NCI-H128 (cell line): ENCODE results near the gene CYP27A1.

Source experiments
- DNase-seq: peaks from one replicate; lab custom pipeline; 2025; ENCODE audit not compliant: unreplicated experiment; lab: John Stamatoyannopoulos, UW

Gene CYP27A1

DNA sequence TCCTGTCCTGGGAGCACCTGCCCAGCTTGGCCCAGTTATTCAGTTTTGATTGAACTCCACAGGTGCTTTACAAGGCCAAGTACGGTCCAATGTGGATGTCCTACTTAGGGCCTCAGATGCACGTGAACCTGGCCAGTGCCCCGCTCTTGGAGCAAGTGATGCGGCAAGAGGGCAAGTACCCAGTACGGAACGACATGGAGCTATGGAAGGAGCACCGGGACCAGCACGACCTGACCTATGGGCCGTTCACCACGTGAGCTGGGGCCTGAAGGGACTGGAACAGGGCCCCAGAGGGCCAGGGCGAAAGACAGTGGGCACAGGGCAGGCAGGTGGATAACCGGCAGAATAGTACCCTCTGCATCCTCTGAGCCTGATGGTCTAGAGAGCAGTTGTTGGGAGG lies 27.6 kb downstream of the CYP27A1 start:
- no peak for DNase-seq

DNA sequence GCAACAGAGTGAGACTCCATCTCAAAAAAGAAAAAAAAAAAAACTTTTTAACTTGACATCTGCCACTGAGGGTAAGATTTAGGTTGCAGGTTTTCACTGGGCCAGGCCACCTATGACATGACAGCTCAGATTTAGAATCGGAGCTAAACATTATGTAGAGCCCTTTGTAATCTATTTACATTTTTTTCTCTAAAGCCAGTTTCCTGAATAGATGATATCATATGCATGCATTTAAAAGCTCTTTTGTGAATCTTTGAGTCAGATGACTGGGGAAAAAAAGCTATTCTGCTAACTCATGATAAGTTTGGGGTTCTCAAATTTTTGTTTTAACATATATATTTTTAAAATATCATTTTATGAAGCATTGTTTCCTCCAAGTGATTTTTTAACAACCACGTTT lies 28.3 kb downstream of the CYP27A1 start:
- no peak for DNase-seq

DNA sequence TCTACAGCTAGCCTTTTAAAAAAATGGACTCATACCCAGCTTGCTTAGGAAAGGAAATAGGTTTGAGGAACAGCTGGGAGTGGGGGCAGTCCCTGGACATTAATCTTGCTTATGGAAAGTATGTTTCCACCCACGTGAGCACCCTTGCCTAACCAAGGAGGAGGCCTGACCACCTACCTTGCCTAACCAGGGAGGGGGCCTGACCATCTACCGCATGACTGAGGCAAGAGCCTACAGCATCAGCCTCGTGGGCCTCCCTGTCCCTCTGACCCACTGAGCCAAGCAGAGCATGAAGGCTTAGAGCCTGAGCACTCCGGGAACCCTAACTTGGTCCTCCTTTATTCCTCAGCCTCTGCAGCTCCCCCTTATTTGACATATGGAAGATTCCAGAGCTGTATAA lies 29.4 kb downstream of the CYP27A1 start:
- no peak for DNase-seq

DNA sequence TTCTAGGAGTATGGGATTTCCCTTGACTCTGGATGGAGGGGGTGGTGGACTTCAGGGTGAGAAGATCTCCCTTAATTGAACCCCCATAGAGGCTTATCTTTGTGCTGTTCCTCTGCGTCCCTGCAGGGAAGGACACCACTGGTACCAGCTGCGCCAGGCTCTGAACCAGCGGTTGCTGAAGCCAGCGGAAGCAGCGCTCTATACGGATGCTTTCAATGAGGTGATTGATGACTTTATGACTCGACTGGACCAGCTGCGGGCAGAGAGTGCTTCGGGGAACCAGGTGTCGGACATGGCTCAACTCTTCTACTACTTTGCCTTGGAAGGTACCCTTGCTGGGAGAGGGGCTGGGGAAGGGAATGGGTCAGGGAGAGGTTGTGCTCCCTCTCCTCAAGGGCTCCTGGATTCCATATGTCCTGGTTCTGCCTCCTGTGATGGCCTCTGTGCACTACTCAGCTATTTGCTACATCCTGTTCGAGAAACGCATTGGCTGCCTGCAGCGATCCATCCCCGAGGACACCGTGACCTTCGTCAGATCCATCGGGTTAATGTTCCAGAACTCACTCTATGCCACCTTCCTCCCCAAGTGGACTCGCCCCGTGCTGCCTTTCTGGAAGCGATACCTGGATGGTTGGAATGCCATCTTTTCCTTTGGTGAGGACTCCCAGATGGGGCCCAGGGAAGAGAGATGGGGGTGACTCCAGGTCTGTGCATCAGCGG lies 30.3 kb downstream of the CYP27A1 start:
- DNase-seq: no peak

DNA sequence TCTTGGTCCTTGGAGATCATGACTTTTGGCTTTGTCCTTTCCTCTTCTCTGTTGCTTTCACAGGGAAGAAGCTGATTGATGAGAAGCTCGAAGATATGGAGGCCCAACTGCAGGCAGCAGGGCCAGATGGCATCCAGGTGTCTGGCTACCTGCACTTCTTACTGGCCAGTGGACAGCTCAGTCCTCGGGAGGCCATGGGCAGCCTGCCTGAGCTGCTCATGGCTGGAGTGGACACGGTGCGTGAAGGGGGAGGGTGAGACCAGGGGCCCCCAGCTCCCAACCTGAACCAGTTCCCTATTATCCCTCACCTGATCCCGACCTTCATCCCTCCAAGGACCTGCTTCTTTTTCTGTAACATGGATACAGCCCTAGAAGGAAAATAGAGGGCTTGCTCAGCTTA lies 30.9 kb downstream of the CYP27A1 start:
- no peak for DNase-seq

DNA sequence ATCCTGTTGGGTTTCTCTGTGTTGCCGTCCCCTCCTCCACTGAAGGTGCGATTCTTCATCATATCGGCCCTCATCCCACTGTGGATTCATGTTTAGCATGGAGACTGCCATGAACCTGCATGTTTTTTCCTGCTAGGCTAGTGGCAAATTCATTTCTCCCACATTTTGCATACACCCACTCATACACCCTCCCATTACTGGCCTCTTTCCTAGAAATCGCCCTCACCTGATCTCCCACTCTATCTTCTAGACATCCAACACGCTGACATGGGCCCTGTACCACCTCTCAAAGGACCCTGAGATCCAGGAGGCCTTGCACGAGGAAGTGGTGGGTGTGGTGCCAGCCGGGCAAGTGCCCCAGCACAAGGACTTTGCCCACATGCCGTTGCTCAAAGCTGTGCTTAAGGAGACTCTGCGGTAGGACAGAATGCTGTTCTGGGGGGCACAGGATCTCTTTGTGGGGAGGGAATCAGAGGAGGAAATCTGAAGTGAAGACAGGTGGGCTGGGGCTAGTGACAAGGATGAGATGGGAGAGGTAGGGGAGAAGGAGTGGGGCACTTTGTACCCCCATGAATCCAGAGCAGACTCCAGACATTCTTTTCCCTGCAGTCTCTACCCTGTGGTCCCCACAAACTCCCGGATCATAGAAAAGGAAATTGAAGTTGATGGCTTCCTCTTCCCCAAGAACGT lies 32.0 kb downstream of the CYP27A1 start:
- DNase-seq: no peak

DNA sequence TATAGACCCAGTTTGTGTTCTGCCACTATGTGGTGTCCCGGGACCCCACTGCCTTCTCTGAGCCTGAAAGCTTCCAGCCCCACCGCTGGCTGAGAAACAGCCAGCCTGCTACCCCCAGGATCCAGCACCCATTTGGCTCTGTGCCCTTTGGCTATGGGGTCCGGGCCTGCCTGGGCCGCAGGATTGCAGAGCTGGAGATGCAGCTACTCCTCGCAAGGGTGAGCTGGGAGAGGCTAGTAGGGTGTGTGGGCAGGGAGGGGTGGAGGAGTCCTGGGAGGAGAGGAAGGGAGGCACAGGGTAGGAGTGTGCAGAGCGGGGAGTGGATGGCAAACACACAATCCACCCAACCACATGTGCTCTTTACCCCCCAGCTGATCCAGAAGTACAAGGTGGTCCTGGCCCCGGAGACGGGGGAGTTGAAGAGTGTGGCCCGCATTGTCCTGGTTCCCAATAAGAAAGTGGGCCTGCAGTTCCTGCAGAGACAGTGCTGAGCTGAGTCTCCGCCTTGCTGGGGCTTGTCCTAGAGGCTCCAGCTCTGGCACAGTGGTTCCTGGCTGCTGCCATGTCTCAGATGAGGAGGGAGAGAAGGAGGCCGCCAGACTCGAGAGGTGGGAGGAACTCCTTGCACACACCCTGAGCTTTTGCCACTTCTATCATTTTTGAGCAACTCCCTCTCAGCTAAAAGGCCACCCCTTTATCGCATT lies 32.7 kb downstream of the CYP27A1 start:
- no peak for DNase-seq

DNA sequence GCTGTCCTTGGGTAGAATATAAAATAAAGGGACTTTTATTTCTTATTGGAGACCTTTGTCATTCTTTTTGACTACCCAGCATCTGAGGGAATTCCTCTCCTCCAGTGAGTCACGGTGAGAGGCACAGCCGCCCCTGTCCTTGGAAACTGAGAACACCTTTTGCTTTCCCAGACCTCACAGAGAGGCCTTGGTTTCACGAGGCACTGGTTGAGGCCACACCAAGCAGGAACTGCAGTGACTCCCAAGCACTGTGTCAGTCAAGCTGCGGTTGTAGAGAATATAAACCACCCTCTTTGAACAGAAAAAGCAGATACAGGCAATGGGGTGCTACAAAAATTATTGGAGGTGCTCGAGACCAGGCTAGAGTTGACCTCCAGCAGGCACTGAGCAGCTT lies 33.3 kb downstream of the CYP27A1 start:
- no peak for DNase-seq

DNA sequence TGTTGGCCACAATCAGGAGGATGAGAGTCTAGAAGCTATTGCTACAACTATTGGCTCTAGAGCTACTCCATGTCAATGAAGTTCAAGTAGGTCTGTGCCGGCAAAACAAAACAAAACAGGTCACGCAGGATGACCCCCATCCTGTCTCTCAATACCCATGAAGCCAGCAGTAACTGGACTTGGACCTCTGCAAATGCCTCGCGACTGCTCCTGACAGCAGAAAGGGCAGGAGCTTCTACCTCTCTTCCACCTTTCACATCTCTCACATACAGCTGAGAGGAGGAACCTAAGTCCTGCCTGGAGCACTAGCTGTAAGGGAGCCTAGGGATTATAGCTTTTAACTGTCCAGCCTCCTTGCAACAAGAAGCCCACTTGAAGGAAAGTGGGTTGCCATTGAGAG lies 33.7 kb downstream of the CYP27A1 start:
- no peak for DNase-seq

DNA sequence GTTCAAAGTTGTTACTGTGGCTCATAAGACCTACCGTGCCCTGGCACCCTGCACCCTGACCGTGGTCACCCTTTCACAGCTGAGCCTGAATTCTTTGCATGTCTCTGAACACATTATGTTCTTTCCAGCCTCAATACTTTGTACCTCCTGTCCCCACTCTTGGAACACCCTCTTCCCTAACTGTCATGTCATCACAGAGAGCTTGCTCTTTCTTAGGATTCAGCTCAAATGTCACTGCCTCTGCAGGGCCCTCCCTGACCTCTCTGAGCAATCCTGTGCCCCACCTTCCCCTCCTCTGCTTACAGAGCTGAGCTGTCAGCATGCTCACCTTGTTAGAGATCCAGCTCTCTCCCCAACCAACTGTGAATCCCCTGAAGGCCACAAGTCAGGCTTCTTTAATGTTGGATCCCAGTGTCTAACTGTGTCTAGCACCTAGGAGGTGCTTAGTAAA lies 34.6 kb downstream of the CYP27A1 start:
- no peak for DNase-seq

DNA sequence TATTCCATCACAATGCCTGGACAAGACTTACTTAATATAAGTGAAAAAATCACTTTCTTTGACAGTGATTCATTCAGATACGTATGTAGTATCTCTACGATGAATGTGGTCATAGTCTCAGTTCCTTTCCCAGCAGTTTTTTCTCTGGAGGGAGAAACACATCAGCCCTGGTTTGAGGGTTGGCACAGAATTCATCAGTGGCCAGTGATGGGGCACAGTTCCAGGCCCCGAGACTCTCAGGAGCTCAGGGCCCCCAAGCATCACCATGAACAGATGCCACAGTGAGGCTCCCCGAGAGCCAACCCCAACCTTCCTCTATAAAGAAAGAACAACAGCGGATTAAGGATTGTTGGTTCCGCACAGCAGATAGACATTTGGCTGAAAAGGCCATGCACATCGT lies 37.1 kb downstream of the CYP27A1 start:
- DNase-seq: no peak

DNA sequence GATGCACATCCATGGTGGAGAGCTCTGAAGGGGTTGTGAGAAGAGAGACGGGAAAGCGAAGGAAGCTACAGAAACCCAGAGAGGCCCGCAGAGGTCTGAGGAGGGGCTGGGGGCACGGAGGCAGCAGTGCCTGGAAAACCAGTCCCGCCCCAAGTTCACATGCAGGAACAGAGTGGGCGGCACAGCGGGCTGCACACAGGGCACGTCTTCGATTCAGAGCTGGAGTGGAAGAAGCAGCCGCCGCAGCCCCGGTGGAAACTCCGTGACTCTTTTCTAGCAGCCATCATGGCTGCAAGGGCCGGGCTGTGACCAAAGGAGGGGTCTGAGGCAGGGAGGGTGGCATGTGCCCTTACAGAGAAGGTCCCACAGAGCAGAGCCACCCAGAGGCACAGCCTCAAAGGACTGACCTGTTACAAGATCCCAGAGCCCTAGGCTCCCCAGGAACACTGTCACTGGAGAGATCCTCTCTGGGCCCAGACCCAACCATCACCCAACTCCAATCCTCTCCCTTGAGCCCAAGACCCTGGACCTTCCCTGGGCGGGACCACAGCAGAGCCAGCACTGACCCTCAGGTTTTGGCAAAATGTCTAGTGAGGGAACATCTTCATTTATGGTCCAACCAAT lies 38.9 kb downstream of the CYP27A1 start:
- DNase-seq: no peak

DNA sequence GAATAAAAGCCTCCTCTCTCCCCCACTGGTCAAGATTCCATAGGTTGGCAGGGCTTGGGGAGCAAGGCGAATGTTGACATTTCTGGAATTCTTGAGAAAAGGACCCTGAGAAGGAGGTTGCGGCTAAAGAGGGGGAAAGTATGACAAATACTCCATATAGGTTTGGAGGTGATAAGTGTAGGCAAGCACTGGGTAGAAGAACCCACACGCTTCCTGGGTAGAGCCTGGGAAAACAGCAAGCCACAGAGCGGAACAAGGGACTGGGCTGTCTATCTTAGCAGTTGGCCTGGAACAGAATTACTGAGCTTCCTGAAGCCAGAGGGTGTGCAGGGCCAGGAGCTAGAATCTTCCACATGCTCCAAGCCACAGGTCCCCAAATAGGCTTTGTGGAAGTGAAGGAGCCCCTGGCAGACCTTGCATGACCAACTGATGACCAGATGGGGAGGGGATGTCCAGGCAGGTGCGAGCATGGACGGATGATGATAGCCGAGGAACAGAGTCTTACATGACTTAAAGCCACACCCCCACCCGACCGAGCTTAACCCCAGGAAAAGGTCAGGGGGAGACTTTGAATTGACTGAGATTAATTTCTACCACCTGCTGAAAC lies 39.8 kb downstream of the CYP27A1 start:
- no peak for DNase-seq

DNA sequence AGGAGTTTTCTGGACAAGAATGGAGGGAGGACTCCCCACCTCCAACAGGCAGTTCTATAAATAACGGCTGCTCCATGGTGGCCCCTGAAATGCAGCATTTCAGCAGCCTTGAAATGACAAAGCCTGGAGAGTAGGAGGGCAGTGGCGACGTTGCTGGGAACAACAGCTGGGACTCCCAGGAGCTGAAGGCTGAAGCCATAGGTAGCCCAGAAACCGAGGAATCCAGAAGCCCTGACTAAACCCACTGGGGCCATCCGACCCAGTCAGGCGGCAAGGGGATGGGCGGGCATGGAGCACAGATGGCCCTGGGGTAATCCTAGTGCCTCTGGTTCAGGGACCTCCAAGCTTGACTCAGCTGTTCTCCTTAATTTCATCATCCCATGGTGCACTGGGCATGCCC lies 40.7 kb downstream of the CYP27A1 start:
- DNase-seq: no peak

DNA sequence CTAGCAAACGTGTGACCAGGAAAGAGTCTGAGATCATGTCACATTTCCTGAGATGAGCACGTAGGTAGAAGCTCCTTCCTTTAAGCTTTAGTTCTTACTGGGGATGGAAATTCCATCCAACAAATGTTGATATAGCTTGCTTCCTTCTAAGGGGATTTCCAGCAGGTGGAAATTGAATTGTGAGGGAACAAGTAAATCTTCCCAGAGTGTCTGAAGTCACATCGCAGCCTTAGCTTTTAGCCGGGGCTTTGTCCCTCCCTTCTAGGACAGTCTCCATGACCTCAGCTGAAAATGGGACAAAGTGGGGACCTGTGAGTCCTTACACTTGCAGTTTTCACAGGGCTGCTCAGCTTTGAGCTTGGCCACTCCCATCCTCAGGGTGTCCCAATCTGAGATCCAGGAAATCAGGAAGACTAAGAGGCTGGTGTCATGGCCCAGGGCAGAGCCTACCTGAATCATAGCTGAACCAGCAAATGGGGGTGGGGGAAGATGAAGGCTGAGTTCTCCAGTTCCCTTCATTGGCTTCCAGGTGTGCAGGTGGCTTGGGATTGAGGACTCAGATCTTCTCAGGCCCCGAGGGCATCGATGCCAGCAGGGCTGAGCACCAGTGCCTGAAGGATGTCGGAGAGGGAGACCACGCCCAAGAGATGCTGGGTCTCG lies 41.4 kb downstream of the CYP27A1 start:
- DNase-seq: no peak

DNA sequence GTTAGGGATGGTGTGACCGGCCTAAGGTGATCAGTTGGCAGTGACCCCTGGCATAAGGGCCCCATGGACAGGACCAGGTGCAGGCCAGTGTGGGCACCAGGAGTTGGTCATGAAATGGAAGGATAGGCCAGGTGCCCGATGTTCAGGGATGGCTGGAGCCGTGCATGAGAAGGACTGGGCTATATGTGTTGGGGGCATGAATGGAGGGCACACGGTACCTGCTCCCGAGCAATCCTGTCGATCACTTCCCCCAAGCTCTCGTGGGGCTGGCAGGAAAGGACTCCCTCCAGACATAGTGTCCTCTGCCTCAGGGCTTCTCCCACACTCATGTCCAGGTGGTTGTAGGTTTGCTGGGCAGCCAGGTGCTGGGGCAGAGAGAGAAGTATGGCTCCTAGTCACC lies 42.1 kb downstream of the CYP27A1 start:
- no peak for DNase-seq

DNA sequence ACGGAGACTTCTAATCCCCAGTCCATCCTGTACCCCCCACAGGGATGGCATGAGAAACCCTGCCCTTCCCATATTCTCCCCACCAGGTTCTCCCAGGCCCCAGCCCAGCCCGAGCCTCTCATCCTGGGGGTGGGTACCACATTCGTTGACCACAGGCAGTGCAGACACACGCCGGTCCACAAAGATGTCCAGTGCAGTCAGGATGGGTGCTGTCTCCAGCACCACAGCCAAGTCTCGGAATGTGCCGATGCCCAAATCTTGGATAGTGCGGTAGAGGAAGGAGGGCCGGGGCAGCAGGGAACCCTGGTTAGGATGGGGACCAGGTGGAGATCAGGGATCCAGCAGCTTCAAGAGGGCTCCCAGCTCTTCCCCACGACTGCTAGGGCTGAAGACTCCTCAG lies 44.8 kb downstream of the CYP27A1 start:
- DNase-seq: no peak

DNA sequence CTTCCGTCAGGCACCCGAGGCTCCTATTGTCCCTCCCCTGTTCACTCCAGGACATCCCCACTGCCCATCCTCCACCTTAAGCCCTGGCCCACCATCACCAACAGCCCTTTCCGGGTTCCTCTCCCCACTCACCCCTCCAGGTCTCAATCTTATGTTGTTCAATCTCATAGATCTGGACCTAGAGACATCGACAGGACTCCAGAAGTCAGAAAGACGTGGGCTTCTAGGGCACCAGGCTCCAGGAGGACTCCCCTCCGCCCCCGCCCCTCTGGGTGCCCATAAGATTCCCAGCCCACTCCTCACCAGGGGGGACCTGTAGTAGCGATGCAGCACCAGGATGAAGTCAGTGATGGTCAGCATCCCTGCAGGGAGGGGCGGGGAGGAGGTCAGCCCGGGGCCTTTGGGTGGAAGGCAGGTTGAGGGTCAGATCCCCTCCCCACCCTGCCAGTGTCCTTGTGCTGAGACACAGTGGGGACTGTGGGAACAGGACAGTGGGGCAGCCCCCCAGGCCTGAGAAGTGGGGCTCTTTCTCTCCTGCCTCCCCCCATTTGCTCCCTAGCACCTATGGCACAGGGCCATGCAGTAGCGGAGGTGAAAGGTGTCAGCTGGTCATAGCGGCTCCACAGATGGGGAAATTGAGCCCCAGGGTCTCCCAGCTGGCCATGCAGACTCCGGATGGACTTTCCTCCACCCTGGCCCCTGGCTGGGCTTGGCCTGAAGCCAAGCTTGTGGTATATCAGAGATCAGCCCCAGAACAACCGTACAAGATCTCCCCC lies 45.9 kb downstream of the CYP27A1 start:
- no peak for DNase-seq

DNA sequence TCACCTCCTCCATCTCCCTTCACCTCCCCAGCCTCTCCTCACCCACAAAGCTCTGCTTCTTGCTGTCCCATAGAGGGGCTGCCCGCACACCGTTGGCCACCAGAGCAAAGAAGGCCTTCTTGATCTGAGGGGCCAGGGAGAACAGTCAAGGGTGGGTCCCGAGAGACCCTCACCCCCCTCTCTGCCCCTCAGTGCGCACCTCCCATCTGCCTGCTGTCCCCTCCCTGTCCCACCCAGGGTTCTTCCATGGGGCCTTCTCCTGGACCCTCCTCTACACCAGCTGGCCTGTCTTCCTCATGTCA lies 46.5 kb downstream of the CYP27A1 start:
- no peak for DNase-seq

DNA sequence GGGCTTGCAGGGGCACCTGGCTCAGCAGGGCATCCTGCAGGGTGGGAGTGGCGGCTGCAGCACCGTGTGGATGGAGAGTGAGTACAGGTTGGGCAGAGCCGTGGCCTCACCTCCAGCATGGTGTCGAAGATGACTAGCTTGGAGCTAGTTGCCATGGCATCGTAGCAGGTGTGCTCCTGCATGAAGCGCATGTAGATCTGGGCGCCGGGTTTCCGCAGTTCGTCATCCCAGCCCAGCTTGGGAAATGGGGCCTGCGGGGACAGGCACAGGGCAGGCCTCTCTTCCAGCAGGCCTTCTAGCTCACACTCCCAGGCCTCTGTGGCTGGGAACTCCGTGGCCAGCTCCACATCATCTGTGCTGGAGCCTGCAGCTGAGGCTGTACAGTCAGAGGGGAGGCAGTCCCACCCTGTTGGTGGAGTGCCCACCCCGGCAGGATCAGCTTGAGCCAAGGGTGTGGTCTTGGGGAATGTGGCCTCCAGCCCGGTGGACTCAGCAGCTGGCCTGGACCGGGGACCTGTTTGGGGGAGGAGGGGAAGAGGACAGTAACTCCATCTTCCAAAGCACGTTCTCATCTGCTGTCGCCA lies 48.0 kb downstream of the CYP27A1 start:
- DNase-seq: no peak
